Right renal cortex interstitium (tissue), 3 donors: ENCODE results near the gene KBTBD8. TPM values are rescaled to one million over a fixed set of nuclear protein-coding genes. Genes with fewer than 3 reads are reported as not detected.

Experiments
- DNase-seq, 3 donors: peaks; one replicate each; pipeline ENCODE4 v3.0.0-alpha.2; 2013; ENCODE audit warnings: low read depth in 3 of 3, low spot score in 2 of 3
- polyA plus RNA-seq, 3 donors: library from polyadenylated mRNA; unstranded; fragments of 120-200 nt; gene quantifications; one replicate each; pipeline ENCODE4 v1.2.1, GENCODE V29; 2013; ENCODE audit not compliant: insufficient read length in 3 of 3

The KBTBD8 gene
- polyA plus RNA-seq, 3 donors, result 1.1 to 1.5 (median 1.4) TPM

DNA sequence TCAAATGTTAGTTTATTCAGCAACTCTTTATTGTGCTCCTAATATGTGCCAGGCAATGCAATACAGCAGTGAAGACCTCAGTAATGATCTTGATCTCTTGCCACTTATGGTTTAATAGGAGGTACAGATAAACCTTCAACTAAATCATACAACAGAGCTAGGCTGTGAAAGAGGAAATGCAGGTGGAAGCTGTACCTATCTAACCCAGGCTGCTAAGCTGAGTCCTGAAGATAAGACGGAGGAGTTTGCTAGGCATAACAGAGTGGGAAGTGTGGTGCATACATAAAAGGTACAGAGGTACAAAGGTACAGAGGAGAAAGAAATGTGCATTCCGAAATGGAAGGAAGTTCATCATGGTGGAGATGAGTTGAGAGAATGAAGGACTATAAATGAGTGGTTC lies 35.0 kb downstream of the KBTBD8 start:
- no peak for DNase-seq

DNA sequence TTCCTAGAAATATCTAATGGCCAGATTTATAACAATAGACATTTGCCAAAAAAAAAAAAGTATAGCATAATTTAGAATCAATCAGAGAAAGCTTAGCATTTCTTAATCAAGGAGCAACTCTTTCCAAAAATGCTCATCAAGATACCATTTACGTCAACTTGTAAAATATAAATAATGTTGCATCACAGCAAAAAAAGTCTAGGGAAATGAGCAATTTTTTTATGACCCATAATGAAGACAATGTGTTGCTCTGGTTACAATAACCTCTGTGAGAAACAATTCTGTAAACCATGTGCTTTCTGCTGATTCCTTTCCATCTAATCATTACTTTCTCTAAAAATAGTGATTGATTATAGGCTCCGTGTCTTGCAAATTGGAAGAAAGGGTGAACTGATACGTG lies 36.3 kb downstream of the KBTBD8 start:
- no peak for DNase-seq

DNA sequence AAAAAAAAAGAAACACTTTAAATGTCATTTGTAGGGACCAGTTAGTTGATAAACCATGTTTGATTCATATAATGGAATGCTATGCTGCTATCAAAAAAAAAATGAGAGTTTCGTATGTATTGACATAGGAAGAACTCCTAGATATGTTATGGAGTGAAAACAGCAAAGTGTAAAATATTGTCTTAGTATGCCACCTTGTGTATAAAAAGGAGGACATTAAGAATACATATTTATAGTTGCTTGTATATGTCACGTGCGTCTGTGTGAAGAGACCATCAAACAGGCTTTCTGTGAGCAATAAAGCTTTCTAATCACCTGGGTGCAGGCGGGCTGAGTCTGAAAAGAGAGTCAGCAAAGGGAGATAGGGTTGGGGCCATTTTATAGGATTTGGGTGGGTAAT lies 39.5 kb downstream of the KBTBD8 start:
- no peak for DNase-seq

DNA sequence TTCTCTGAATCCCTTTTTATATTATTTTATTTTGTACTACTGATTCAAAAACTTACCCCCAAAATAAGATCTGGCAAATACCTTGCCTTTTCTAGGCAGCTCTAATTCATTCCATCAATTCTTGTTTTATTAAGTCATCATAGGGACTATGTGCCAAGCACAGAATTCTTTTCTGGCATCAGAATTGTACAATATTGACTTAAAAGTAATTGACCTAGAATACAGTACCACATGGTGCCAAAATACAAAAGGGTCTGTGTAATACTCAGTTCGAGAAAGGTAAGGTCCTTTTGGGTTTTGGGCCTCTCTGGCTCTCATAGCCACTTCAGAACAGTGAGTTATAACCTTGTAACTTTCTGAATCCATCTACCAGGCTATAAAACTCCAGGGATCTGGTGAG lies 46.2 kb downstream of the KBTBD8 start:
- no peak for DNase-seq

DNA sequence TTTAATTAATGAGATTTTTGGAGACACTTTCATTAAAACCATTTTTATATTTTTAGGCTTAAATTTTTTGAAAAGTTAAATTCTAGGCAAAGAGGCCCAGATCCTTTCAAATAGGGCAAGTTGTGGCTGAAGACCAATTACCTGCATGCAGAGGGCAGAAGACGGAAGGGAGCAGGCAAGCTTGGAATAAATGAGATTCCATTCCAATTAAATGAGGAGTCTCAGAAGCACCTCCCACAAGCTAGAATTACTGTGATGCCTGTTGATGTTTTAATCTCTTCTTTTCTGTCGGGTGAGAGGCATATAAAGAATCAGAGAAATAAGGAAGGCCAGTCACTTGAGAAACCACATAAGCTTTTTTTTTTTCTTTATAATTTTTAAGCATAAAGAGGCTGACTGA lies 46.8 kb downstream of the KBTBD8 start:
- no peak for DNase-seq

DNA sequence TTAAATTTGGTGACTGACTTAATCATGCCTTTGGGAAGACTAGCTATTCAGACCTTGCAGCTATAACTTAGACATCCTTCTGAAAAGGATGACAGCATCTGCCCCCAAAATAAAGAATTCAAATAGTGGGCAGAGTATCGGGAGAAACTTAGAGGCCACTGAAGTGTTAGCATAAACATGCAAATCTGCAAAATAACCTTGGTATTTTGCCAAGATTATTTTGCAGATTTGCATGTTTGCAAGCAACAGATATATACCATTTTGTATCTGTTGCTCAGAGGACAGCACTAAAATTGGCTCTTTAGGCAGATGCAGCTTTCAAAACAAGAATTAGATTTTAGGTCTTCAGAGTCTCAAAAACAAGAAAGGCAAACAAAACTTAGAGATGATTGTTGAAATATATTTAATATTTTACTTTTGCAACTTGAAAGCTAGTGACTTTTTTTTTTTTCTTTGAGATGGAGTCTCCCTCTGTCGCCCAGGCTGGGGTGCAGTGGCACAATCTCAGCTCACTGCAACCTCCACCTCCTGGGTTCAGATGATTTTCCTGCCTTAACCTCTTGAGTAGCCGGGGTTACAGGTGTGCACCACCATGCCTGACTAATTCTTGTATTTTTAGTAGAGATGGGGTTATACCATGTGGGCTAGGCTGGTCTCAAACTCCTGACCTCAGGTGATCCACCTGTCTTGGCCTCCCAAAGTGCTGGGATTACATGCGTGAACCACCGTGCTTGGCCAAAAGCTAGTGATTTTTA lies 47.8 kb downstream of the KBTBD8 start:
- no peak for DNase-seq

DNA sequence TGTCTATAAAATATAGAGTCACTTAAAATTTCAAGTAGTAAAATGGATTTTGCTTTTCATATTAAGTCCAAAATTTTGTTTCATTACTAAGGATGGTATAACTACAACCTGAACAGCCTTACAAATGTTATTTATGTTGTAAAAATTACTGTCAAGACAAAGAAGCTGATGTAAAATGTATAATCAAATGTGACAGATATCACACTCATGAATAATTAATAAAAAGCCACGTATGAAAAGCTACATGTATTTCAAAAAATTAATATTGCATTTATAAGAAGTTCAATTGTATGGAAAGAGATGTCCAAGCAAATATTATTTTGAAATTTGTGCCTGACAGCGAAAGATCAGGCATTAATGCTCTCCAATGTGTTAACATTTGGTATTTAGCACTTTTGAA lies 48.9 kb downstream of the KBTBD8 start:
- DNase-seq, result no peak

DNA sequence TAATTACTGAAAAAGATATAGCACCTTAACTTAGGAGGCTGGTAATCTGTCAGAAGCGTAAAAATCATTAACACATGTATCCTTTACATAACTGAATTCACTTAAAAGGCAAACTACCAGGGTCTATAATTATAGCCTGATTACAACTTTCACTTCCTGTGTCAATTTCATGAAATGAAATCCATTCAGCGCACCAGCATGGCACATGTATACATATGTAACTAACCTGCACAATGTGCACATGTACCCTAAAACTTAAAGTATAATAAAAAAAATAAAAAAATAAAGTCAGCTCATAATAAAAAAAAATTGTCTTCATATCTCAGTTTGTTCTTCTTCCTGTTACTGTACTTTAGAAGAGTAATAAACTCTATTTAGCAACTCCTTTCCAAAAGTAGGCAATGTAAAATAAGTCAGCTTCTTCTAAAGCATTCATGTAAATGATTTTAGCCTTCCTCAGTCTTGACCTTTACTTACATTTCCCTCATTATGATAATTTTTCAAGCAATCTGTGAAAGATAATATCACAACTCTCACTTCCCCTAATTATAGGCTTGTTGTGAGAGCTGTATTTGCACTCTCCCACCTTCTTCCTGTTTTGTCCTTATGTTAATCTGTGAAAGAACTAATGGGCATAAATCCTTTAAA lies 50.1 kb downstream of the KBTBD8 start:
- no peak for DNase-seq

DNA sequence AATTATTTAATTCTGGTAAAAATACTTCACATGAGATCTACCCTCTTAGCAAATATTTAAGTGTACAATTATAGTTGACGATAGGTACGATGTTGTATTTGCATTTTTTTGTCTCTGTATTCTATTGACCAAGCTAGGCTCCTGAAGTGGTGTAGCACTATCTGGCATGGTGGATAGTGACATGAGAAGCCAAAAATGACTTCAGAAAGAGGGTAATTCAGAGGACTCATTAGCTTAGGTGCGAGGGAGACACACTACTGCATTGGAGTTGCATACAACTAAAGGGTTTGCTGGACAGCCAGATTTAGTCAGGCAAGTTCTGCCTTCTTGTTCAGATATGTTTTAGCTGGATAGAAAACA lies 50.6 kb downstream of the KBTBD8 start:
- DNase-seq, result no peak

DNA sequence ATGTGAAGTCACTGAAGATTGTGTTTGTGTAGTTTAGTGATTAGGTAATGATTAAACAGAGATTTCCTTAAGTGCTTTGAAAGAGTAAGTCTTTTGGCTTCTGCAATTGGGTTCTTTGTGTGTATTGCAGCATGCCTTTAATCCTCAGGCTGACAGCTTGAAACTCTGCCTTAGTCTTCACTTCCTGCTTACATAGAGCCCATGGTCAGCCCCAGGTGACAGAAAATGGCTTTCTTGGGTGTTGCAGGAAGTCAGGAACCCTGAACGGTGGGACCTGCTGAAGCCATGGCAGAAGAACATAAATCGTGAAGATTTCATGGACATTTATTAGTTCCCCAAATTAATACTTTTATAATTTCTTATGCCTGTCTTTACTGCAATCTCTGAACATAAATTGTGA lies 61.3 kb downstream of the KBTBD8 start:
- no peak for DNase-seq
